CD14-positive monocyte (primary cell): ENCODE data around the gene LHX6. TPM values are rescaled to one million over a fixed set of nuclear protein-coding genes. Genes with fewer than 3 reads are reported as not detected.

Experiments
- DNase-seq, 3 donors: peaks; one replicate each; pipeline ENCODE4 v3.0.0-alpha.2; 2011 to 2022
- H2AFZ ChIP-seq: 2 replicates; pipeline ENCODE4 v1.6.0; 2012; ENCODE audit warnings: mild to moderate bottlenecking, low read depth, low read length, inconsistent platforms; ENCODE audit not compliant: insufficient read depth, poor library complexity, severe bottlenecking
- H3K27ac ChIP-seq, 2 donors: 1 replicate in 1 of 2; 2 replicates in 1 of 2; pipeline ENCODE4 v1.5.1; 2012 to 2013; ENCODE audit warnings: low read length in 2 of 2, control low read depth in 1 of 2, inconsistent platforms in 1 of 2, low read depth in 1 of 2, mild to moderate bottlenecking in 1 of 2
- H3K27me3 ChIP-seq, 2 donors: one replicate each; pipeline versions ENCODE4 v1.6.0 to v1.6.1; 2011 to 2013; ENCODE audit warnings: low read length in 2 of 2; ENCODE audit not compliant: control insufficient read depth in 2 of 2, insufficient read depth in 2 of 2
- H3K36me3 ChIP-seq, 2 donors: replicated peaks in 1 of 2; 1 replicate in 1 of 2; 2 replicates in 1 of 2; pipeline versions ENCODE4 v1.5.1 to v1.6.1; 2012 to 2013; ENCODE audit warnings: low read length in 2 of 2, control low read depth in 1 of 2, inconsistent platforms in 1 of 2, mild to moderate bottlenecking in 1 of 2; ENCODE audit not compliant: insufficient read depth in 2 of 2, control insufficient read depth in 1 of 2
- H3K4me1 ChIP-seq, 2 donors: 1 replicate in 1 of 2; 2 replicates in 1 of 2; pipeline versions ENCODE4 v1.5.1 to v1.6.1; 2012 to 2013; ENCODE audit warnings: low read length in 2 of 2, control low read depth in 1 of 2, inconsistent platforms in 1 of 2, mild to moderate bottlenecking in 1 of 2, moderate library complexity in 1 of 2; ENCODE audit not compliant: insufficient read depth in 2 of 2, control insufficient read depth in 1 of 2
- H3K4me2 ChIP-seq: replicated peaks from 2 replicates; pipeline ENCODE3; 2012; ENCODE audit warnings: low read length, moderate library complexity, mild to moderate bottlenecking; ENCODE audit not compliant: poor library complexity, severe bottlenecking; ENCODE audit errors: extremely low read depth
- H3K4me3 ChIP-seq, 3 experiments: fragments of 200-600 bp in 1 of 3; sonication (generic) in 1 of 3; replicated peaks in 1 of 3; 1 replicate in 2 of 3; 2 replicates in 1 of 3; pipeline ENCODE4 v1.5.1; 2011 to 2013; ENCODE audit warnings: low read length in 3 of 3, mild to moderate bottlenecking in 3 of 3, control low read depth in 2 of 3, low read depth in 2 of 3, inconsistent platforms in 1 of 3, moderate library complexity in 1 of 3
- H3K79me2 ChIP-seq: 2 replicates; pipeline ENCODE4 v1.6.0; 2012; ENCODE audit warnings: mild to moderate bottlenecking, control low read depth, inconsistent platforms, low read length, moderate library complexity; ENCODE audit not compliant: insufficient read depth
- H3K9ac ChIP-seq: 2 replicates; pipeline ENCODE4 v1.6.0; 2017; ENCODE audit warnings: low read length, mild to moderate bottlenecking; ENCODE audit not compliant: insufficient read depth, poor library complexity, severe bottlenecking
- H3K9me3 ChIP-seq, 2 donors: replicated peaks in 1 of 2; 1 replicate in 1 of 2; 2 replicates in 1 of 2; pipeline versions ENCODE4 v1.5.1 to v1.6.1; 2012 to 2013; ENCODE audit warnings: low read length in 2 of 2, control low read depth in 1 of 2; ENCODE audit not compliant: control insufficient read depth in 1 of 2, insufficient read depth in 1 of 2
- H4K20me1 ChIP-seq: 2 replicates; pipeline ENCODE4 v1.6.0; 2012; ENCODE audit warnings: mild to moderate bottlenecking, low read length, control low read depth, moderate library complexity; ENCODE audit not compliant: insufficient read depth
- H3K27ac Mint-ChIP-seq, 7 donors: one replicate each; pipeline ENCODE4 v1.8.0; 2020; ENCODE audit warnings: mild to moderate bottlenecking in 7 of 7, mixed read lengths in 7 of 7, moderate library complexity in 6 of 7, inconsistent platforms in 2 of 7
- H3K27me3 Mint-ChIP-seq, 3 donors: one replicate each; pipeline ENCODE4 v1.8.0; 2021 to 2022; ENCODE audit warnings: low read depth in 3 of 3, mild to moderate bottlenecking in 3 of 3, mixed read lengths in 3 of 3, moderate library complexity in 3 of 3, inconsistent platforms in 1 of 3
- H3K36me3 Mint-ChIP-seq, 2 donors: one replicate each; pipeline ENCODE4 v1.8.0; 2020; ENCODE audit warnings: mixed read lengths in 2 of 2, inconsistent platforms in 1 of 2, mild to moderate bottlenecking in 1 of 2
- H3K4me1 Mint-ChIP-seq: one replicate; pipeline ENCODE4 v1.8.0; 2020; ENCODE audit warnings: mild to moderate bottlenecking, mixed read lengths
- H3K4me3 Mint-ChIP-seq, 2 donors: one replicate each; pipeline ENCODE4 v1.8.0; 2020; ENCODE audit warnings: mild to moderate bottlenecking in 2 of 2, mixed read lengths in 2 of 2, moderate library complexity in 1 of 2
- H3K9me3 Mint-ChIP-seq, 7 donors: one replicate each; pipeline ENCODE4 v1.8.0; 2020 to 2022; ENCODE audit warnings: mixed read lengths in 7 of 7, mild to moderate bottlenecking in 6 of 7, moderate library complexity in 6 of 7, inconsistent platforms in 2 of 7
- CTCF ChIP-seq: fragments of 200-600 bp; IDR thresholded peaks from one replicate; pipeline ENCODE4 v1.8.0; 2022; ENCODE audit warnings: antibody characterized with exemption, mild to moderate bottlenecking
- WGBS: methylation state at CpG from one replicate; pipeline ENCODE4 v1.1.5; 2013; ENCODE audit warnings: missing lambda C conversion rate; ENCODE audit not compliant: insufficient coverage; 5-methylcytosine and 5-hydroxymethylcytosine counted together
- intact Hi-C, 2 donors: fragments of 100-400 bp; cut with micrococcal nuclease; formaldehyde crosslinking; loops; one replicate each; pipeline versions ENCODE4 v1.15.0 to v1.15.1; 2023
- polyA plus RNA-seq, 3 donors: library from polyadenylated mRNA; depleted of rRNA in 1 of 3; unstranded in 2 of 3; stranded (reverse) in 1 of 3; fragments of 300-500 nt in 2 of 3; fragments of >200 nt in 1 of 3; fragmentation: Illumina TruSeq in 2 of 3; gene quantifications; 1 replicate in 2 of 3; 2 replicates in 1 of 3; pipeline ENCODE4 v1.2.3, GENCODE V29; 2012 to 2021

The LHX6 gene
- polyA plus RNA-seq, 3 donors, result not detected

- H3K4me3 ChIP-seq, result no peak overlapping the region
- no peaks in the 10 kb centered on the region for H3K79me2 ChIP-seq
- no peak overlapping the region for H2AFZ ChIP-seq
- H3K4me1 Mint-ChIP-seq, result no peaks in the 10 kb centered on the region
- H3K27ac Mint-ChIP-seq, result no peak overlapping the region
- H3K9me3 Mint-ChIP-seq, result peaks cover 0 to 2% (median 0%) of the 10 kb centered on the region in 7 donors
- DNase-seq, result no peak
- no peaks in the 10 kb centered on the region for H3K9me3 ChIP-seq
- no peak for TF ChIP-seq CTCF
- H3K27ac ChIP-seq, result no peak overlapping the region
- H3K27me3 Mint-ChIP-seq, result peaks cover 0 to 6% (median 5%) of the 10 kb centered on the region in 3 donors
- H3K4me1 ChIP-seq, result no peaks in the 10 kb centered on the region
- intact Hi-C loops, result no loop called here
- H3K9ac ChIP-seq, result no peak overlapping the region
- H4K20me1 ChIP-seq, result no peaks in the 10 kb centered on the region
- WGBS, result 93% methylated on average over 5 of the region's 7 CpGs
- no peak overlapping the region for H3K4me3 Mint-ChIP-seq
- H3K36me3 ChIP-seq, result no peaks in the 10 kb centered on the region
- H3K36me3 Mint-ChIP-seq, result no peaks in the 10 kb centered on the region
- H3K4me2 ChIP-seq, result no peak overlapping the region
- no peaks in the 10 kb centered on the region for H3K27me3 ChIP-seq
Observed at GRCh38 chr9:122183501-122183900, 45.3 kb downstream of the LHX6 start.

GRCh38 chr9:122180633-122181032 is 48.1 kb downstream of the LHX6 start:
- Mint-ChIP-seq H3K4me3 (no peak overlapping the region), H3K9me3 (peaks cover 0 to 2% (median 0%) of the 10 kb centered on the region in 7 donors), H3K4me1 (no peaks in the 10 kb centered on the region), H3K27me3 (peaks cover 0 to 11% (median 5%) of the 10 kb centered on the region in 3 donors), H3K27ac (peak overlapping the region in 1 of 7 donors; percentile 75), H3K36me3 (no peaks in the 10 kb centered on the region)
- Histone ChIP-seq H3K9me3 (no peaks in the 10 kb centered on the region), H3K9ac (no peak overlapping the region), H4K20me1 (no peaks in the 10 kb centered on the region), H3K27ac (no peak overlapping the region), H3K4me3 (no peak overlapping the region), H3K27me3 (no peaks in the 10 kb centered on the region), H3K4me2 (no peak overlapping the region), H3K4me1 (no peaks in the 10 kb centered on the region), H2AFZ (no peak overlapping the region), H3K36me3 (no peaks in the 10 kb centered on the region), H3K79me2 (no peaks in the 10 kb centered on the region)
- DNase-seq, result no peak
- no CpG with 5 or more reads among the region's 4 CpGs for WGBS
- intact Hi-C loops, result no loop called here
- no peak for TF ChIP-seq CTCF
